ENCODE data around the gene PLXNA4.

PLXNA4 gene

GRCh38 chr7:132532281-132532680 lies 44.0 kb downstream of the PLXNA4 start:
- DNase-seq = no peak

- DNase-seq = no peak
These were observed 44.7 kb downstream of the PLXNA4 start for GRCh38 chr7:132531562-132531961.

- no peak for DNase-seq
These were observed 47.6 kb downstream of the PLXNA4 start for GRCh38 chr7:132528695-132529094.

GRCh38 chr7:132527467-132528410 lies 48.5 kb downstream of the PLXNA4 start:
- no peak for DNase-seq

- DNase-seq = no peak
These were observed 50.0 kb downstream of the PLXNA4 start for GRCh38 chr7:132526111-132526740.

GRCh38 chr7:132521423-132521822 lies 54.8 kb downstream of the PLXNA4 start:
- no peak for DNase-seq

GRCh38 chr7:132520591-132521280 lies 55.5 kb downstream of the PLXNA4 start:
- DNase-seq = no peak

GRCh38 chr7:132519936-132520335 lies 56.3 kb downstream of the PLXNA4 start:
- no peak for DNase-seq

GRCh38 chr7:132518839-132519173 lies 57.5 kb downstream of the PLXNA4 start:
- no peak for DNase-seq

GRCh38 chr7:132518102-132518838 lies 58.0 kb downstream of the PLXNA4 start:
- peak in 1 of 3 experiments; percentile 29 for DNase-seq

- no peak for DNase-seq
These were observed 60.0 kb downstream of the PLXNA4 start for GRCh38 chr7:132516042-132516840.

- no peak for DNase-seq
These were observed 61.1 kb downstream of the PLXNA4 start for GRCh38 chr7:132515181-132515580.

- DNase-seq = no peak
These were observed 61.8 kb downstream of the PLXNA4 start for GRCh38 chr7:132514430-132514829.

GRCh38 chr7:132511921-132512320 lies 64.3 kb downstream of the PLXNA4 start:
- no peak for DNase-seq

GRCh38 chr7:132511387-132511786 lies 64.9 kb downstream of the PLXNA4 start:
- DNase-seq = no peak

GRCh38 chr7:132509643-132510042 lies 66.6 kb downstream of the PLXNA4 start:
- DNase-seq = no peak

GRCh38 chr7:132508724-132509353 lies 67.4 kb downstream of the PLXNA4 start:
- DNase-seq = peak in 2 of 3 experiments; percentile 28 to 39

- DNase-seq = no peak
These were observed 71.4 kb downstream of the PLXNA4 start for GRCh38 chr7:132504852-132505251.

GRCh38 chr7:132504071-132504470 lies 72.2 kb downstream of the PLXNA4 start:
- DNase-seq = no peak

GRCh38 chr7:132503415-132503814 lies 72.9 kb downstream of the PLXNA4 start:
- DNase-seq = no peak

GRCh38 chr7:132501956-132502355 lies 74.3 kb downstream of the PLXNA4 start:
- DNase-seq = no peak

All from NCI-H1417 (cell line).